HCT116 (cell line): ENCODE measurements around the gene CTNNA2.

Source experiments
- ATF3 ChIP-seq: IDR thresholded peaks from 2 replicates; pipeline ENCODE4 v1.6.1; 2012
- ELF1 ChIP-seq: IDR thresholded peaks from 2 replicates; pipeline ENCODE4 v1.6.1; 2012; ENCODE audit warnings: low read depth, borderline replicate concordance
- EZH2 ChIP-seq: fragments of 200-600 bp; sonication (generic); IDR thresholded peaks from 2 replicates; pipeline ENCODE4 v1.6.1; 2017; ENCODE audit warnings: antibody characterized with exemption, mixed run types
- JUND ChIP-seq: IDR thresholded peaks from 2 replicates; pipeline ENCODE4 v1.6.1; 2012
- POLR2A ChIP-seq: IDR thresholded peaks from 2 replicates; pipeline ENCODE4 v1.7.0; 2011; ENCODE audit warnings: borderline replicate concordance; ENCODE audit not compliant: insufficient read depth, insufficient read length; ENCODE audit errors: extremely low read depth
- SIN3A ChIP-seq: IDR thresholded peaks from 2 replicates; pipeline ENCODE4 v1.6.1; 2012; ENCODE audit warnings: low read depth
- SP1 ChIP-seq: IDR thresholded peaks from 2 replicates; pipeline ENCODE4 v1.6.1; 2012; ENCODE audit warnings: low read depth
- SRF ChIP-seq: IDR thresholded peaks from 2 replicates; pipeline ENCODE4 v1.6.1; 2012; ENCODE audit warnings: low read depth
- TCF7L2 ChIP-seq: IDR thresholded peaks from 2 replicates; pipeline ENCODE4 v1.7.0; 2011; ENCODE audit warnings: borderline replicate concordance, inconsistent platforms; ENCODE audit not compliant: insufficient read depth, insufficient read length; ENCODE audit errors: extremely low read depth
- ZBTB33 ChIP-seq: IDR thresholded peaks from 2 replicates; pipeline ENCODE4 v1.6.1; 2011; ENCODE audit warnings: mild to moderate bottlenecking, low read length, moderate library complexity; ENCODE audit not compliant: insufficient replicate concordance; ENCODE audit errors: extremely low read depth
- ZNF274 ChIP-seq: fragments of 200-500 bp; sonication (Bioruptor generic); IDR thresholded peaks from 2 replicates; pipeline ENCODE4 v1.6.1; 2014; ENCODE audit warnings: mild to moderate bottlenecking, low read depth, low read length, inconsistent platforms
- TF ChIP-seq, protein P1 (sequence below), 3 experiments: fragments of 200-600 bp in 1 of 3; sonication (generic) in 1 of 3; IDR thresholded peaks in 2 of 3; conservative IDR thresholded peaks in 1 of 3; 2 replicates each; pipeline ENCODE4 v1.5.1; 2012 to 2017; ENCODE audit warnings: low read depth in 2 of 3, low read length in 2 of 3, antibody characterized with exemption in 1 of 3, borderline replicate concordance in 1 of 3, control low read depth in 1 of 3, mild to moderate bottlenecking in 1 of 3, mixed read lengths in 1 of 3, mixed run types in 1 of 3, moderate library complexity in 1 of 3; ENCODE audit not compliant: insufficient read depth in 1 of 3
- TF ChIP-seq, protein P2 (sequence below): IDR thresholded peaks from 2 replicates; pipeline ENCODE4 v1.6.1; 2012

DNA sequence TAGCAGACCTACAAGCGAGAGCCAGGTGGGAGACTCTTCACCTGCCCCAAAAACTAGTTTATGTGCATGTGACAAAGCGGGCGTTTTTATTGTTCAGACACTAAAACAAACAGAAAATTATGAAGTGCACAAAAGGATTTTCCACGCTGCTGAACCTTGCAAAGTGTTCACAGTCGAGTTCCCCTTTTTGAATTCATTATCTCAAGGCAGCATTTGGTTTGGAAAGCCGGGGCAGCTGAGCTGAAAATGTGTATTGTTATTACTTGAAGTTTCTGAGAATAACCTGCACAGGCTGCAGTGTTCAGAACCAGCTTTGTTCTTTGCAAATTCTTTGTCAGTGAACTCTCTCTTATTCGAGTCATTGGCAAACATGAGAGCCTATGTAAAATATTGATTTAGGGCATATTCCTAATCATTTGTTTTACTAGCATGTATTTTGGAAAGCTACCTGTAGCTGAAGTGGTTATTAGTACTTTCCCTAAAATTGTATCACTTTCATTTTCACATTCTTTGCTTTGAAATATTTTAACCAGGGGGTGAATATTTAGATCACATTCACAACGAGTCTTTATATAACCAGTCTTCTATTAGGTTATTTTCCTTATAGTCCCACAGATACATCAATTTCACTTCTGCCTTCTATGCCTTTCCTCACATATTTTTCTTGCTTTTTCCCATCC is 732.2 kb downstream of the CTNNA2 start:
- TF ChIP-seq ZNF274 (no peak), SRF (no peak), ATF3 (no peak), EZH2 (no peak), ZBTB33 (no peak), POLR2A (no peak), SIN3A (no peak), ELF1 (no peak), TCF7L2 (no peak), SP1 (no peak), JUND (no peak)
- TF ChIP-seq, protein P1, sequence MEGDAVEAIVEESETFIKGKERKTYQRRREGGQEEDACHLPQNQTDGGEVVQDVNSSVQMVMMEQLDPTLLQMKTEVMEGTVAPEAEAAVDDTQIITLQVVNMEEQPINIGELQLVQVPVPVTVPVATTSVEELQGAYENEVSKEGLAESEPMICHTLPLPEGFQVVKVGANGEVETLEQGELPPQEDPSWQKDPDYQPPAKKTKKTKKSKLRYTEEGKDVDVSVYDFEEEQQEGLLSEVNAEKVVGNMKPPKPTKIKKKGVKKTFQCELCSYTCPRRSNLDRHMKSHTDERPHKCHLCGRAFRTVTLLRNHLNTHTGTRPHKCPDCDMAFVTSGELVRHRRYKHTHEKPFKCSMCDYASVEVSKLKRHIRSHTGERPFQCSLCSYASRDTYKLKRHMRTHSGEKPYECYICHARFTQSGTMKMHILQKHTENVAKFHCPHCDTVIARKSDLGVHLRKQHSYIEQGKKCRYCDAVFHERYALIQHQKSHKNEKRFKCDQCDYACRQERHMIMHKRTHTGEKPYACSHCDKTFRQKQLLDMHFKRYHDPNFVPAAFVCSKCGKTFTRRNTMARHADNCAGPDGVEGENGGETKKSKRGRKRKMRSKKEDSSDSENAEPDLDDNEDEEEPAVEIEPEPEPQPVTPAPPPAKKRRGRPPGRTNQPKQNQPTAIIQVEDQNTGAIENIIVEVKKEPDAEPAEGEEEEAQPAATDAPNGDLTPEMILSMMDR (IDR thresholded peaks at IDR 0.05 in 2 of 3, conservative IDR thresholded peaks at IDR 0.05 in 1 of 3; ENCODE audit: borderline replicate concordance in 1 of 3, insufficient read depth in 1 of 3, low read depth in 2 of 3, low read length in 2 of 3), result no peak
- TF ChIP-seq, protein P2, sequence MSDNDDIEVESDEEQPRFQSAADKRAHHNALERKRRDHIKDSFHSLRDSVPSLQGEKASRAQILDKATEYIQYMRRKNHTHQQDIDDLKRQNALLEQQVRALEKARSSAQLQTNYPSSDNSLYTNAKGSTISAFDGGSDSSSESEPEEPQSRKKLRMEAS, result no peak
